Activated CD8-positive, alpha-beta memory T cell treated with anti-CD3 and anti-CD28 coated beads for 36 hours (primary cell): ENCODE data around the gene CHKA. TPM values are rescaled to one million over a fixed set of nuclear protein-coding genes. Genes with fewer than 3 reads are reported as not detected.

Experiments
- CTCF ChIA-PET: fragments of 350-600 bp; sonication (Branson Sonifier 250); formaldehyde crosslinking; loops from one replicate; lab custom pipeline; 2021; ENCODE audit warnings: antibody characterized with exemption; lab: Charles Lee
- POLR2A ChIA-PET: fragments of 350-600 bp; sonication (Branson Sonifier 250); formaldehyde crosslinking; loops from one replicate; lab custom pipeline; 2021; ENCODE audit warnings: antibody characterized with exemption; lab: Charles Lee
- total RNA-seq, 2 experiments: library from RNA; stranded (reverse); gene quantifications; one replicate each; pipeline ENCODE4 v1.2.3, GENCODE V29; 2021

CHKA gene
- total RNA-seq, 2 experiments from 2014 or later, result 12.2 to 12.3 TPM

GRCh38 chr11:68052137-68052873, 68.9 kb downstream of the CHKA start:
- CTCF ChIA-PET, result no interaction called here
- POLR2A ChIA-PET, result interaction anchor here (0.5 to 1.2 kb wide), 2 partner anchors 14 to 176 kb away, joined by 3 to 5 read pairs; partner anchors contain the start of gene TCIRG1

DNA sequence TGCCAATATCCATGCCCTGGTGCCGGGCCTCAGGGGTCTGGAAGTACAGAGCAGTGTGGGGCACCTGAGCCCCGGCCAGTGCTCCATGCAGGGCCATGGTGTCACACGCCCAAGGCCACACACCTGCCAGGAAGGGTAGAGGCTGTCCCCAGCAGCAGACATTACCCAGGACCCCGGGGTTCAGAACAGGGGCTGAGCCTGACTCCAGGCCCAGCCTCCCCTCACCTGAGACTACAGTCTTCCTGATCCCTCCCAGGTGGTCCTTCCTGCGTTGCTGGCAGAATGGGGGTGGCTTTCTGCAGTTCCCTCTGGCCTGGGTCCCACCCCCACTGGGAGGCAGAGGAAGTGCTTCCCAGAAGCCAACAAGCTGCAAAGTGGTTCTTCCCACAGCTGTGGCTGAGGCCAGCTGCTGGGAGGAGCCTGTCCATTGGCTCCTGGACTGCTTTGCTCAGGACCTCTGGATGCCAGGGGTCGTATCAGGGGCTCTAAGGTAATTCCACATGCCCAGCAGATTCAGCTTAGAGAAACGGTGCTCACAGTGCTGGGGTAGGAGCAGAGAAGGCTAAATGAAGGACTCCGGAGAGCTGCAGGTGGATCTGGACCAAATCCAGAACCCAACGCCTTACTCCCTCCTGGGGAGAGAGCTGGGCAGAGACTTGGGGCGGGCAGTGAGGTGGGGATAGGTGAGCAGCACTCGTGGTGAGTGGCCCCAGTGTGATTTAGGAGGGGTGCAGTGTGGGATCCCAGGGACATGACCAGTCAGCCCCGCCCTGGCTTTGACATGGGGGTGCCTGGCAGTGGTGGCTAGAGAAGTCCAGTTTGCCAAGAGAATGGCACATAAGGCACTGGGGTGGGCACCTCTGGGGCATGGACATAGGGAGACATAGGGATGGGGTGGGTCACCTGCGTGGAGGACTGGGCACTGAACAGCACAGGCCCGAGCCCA, 69.7 kb downstream of the CHKA start:
- CTCF ChIA-PET, result no interaction called here
- POLR2A ChIA-PET, result no interaction called here

GRCh38 chr11:68050371-68050841, 70.8 kb downstream of the CHKA start:
- ChIA-PET POLR2A (interaction anchor here (0.6 kb wide), 1 partner anchor 8 kb away, joined by 3 read pairs; no protein-coding TSS in a partner anchor), CTCF (no interaction called here)

- ChIA-PET POLR2A (no interaction called here), CTCF (no interaction called here)
These were observed 71.4 kb downstream of the CHKA start for GRCh38 chr11:68049509-68050370.

GRCh38 chr11:68048681-68049508, 72.3 kb downstream of the CHKA start:
- POLR2A ChIA-PET, result no interaction called here
- CTCF ChIA-PET, result no interaction called here

GRCh38 chr11:68047437-68048290, 73.5 kb downstream of the CHKA start:
- ChIA-PET POLR2A (no interaction called here), CTCF (no interaction called here)

DNA sequence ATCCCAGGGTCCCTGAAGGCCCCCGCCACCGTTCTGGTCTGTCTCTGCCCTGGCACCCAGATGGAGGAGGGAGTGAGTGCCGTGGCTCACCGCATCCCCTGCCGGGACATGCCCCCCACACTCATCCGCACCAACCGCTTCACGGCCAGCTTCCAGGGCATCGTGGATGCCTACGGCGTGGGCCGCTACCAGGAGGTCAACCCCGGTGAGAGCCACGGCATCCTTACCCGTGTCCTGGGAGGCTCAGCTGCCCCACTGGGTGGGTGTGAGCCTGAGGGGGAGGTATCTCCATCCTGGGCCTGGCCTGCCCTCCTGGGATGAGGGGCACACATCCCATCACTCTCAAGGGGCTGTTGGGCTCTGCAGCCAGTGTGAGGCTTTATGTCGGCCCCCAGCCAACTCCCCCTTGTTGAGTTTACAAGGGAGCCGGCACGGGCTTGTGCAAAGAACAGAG, 76.3 kb downstream of the CHKA start:
- POLR2A ChIA-PET, result no interaction called here
- CTCF ChIA-PET, result no interaction called here

- POLR2A ChIA-PET, result no interaction called here
- CTCF ChIA-PET, result no interaction called here
These were observed 76.9 kb downstream of the CHKA start for GRCh38 chr11:68044145-68044813.

DNA sequence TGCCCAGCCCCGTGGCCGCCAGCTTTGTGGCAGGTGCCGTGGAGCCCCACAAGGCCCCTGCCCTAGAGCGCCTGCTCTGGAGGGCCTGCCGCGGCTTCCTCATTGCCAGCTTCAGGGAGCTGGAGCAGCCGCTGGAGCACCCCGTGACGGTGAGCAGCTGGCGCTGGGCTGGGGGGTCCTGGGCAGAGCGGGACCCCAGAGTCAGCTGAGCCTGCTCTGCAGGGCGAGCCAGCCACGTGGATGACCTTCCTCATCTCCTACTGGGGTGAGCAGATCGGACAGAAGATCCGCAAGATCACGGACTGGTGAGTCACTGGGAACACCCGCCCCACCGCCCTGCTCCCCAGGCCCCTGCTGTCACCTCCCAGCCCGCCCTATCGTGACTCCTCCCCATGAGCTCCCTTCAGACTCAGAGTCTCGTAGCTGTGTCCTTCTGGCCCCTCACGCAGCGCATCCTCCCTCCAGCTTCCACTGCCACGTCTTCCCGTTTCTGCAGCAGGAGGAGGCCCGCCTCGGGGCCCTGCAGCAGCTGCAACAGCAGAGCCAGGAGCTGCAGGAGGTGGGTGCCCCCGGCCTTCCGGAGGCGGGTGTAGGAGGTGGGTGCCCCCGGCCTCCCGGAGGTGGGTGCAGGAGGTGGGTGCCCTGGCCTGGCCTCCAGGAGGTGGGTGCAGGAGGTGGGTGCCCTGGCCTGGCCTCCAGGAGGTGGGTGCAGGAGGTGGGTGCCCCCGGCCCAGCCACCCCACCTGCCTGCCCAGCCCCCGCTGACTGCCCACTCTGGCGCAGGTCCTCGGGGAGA, 77.6 kb downstream of the CHKA start:
- ChIA-PET CTCF (no interaction called here), POLR2A (no interaction called here)

DNA sequence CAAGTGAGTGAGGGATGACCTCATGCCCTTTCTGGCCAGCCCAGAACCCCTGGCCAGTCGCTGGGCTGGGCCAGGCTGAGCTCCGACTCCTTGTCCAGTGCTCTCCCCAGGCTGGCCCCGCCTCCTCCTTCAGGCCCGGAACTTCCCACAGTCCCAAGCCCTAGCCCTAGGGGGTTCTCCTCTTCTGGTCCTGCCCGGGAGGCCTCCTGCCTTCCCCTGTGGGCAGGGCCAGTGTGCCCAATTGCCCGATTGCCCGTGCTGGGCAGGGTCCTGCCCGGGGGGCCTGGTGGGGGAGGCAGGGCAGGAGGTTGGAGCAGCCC, 78.2 kb downstream of the CHKA start:
- ChIA-PET POLR2A (no interaction called here), CTCF (no interaction called here)

DNA sequence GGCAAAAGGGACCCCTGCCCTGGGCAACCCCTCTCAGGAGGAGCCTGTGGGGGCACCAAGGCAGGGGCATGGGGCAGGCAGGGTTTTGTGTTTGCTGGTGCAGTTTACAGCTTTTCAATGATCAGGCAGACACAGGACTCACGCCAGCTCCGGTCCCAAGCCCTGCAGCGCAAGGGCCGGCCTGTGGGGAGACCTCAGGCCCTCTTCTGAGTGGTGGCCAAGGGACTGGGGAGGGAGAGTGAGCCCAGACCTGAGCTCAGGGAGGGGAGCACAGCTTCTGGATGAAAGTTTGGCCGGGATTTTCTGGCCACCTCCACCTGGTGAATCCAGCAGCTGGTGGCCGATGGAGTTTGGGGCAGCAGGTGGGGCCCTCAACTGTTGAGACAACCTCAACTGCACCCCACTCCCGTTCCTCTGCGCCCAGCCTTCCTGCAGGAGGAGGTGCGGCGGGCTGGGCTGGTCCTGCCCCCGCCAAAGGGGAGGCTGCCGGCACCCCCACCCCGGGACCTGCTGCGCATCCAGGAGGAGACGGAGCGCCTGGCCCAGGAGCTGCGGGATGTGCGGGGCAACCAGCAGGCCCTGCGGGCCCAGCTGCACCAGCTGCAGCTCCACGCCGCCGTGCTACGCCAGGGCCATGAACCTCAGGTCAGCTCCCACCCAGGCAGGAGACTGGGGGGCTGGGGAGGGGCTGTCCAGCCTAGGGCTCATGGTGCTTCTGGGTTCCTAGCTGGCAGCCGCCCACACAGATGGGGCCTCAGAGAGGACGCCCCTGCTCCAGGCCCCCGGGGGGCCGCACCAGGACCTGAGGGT, 78.8 kb downstream of the CHKA start:
- CTCF ChIA-PET, result interaction anchor here (1.4 kb wide), 1 partner anchor 166 kb away, joined by 4 read pairs; no protein-coding TSS in a partner anchor
- POLR2A ChIA-PET, result interaction anchor here (0.5 to 0.9 kb wide), 2 partner anchors 8 to 14 kb away, joined by 3 to 5 read pairs; no protein-coding TSS in a partner anchor

DNA sequence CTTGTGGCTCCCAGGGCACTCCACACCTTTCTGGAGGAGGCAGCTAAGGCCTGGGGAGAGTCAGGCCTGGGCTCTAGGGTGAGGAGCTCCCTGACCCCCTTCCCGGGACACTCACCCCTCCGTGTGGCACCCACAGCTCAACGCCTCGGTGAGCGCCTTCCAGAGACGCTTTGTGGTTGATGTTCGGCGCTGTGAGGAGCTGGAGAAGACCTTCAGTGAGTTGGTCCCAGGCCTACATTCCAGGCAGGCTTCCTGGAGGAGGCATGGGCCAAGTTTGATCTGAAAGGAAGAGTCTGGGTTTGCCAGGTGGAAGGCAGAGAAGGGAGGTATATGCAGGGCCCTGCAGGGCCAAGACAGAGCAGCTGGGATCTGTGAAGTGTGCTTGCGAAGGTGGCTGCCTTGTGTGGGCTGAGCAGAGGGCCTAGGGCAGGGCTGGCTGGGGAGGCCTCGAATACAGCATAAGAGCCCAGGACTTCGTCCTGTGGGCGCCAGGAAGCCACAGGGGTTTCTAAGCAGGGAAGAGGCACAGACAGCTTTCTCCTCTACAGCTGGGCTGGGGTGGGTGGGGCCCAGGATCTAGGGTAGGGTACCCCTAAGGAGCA, 79.5 kb downstream of the CHKA start:
- POLR2A ChIA-PET, result interaction anchor here (0.9 kb wide), 2 partner anchors 9 to 11 kb away, joined by 3 read pairs; no protein-coding TSS in a partner anchor
- CTCF ChIA-PET, result interaction anchor here (1.4 kb wide), 1 partner anchor 167 kb away, joined by 4 read pairs; no protein-coding TSS in a partner anchor

- POLR2A ChIA-PET, result interaction anchor here (0.9 kb wide), 1 partner anchor 10 kb away, joined by 3 read pairs; no protein-coding TSS in a partner anchor
- CTCF ChIA-PET, result no interaction called here
These were observed 80.1 kb downstream of the CHKA start for GRCh38 chr11:68040957-68041591.
